ENCODE results near the gene GNAT3.

GRCh38 chr7:80476035-80476434, 35.8 kb downstream of the GNAT3 start:
- TF ChIP-seq CTCF (conservative IDR thresholded peaks at IDR 0.05) (no peak), EZH2 (IDR thresholded peaks at IDR 0.05; ENCODE audit: low read depth) (no peak)
